ENCODE results near the gene MYOC. TPM values are rescaled to one million over a fixed set of nuclear protein-coding genes. Genes with fewer than 3 reads are reported as not detected.
"Not testable (repeated sequence)": the region's sequence is repeated elsewhere in the genome, so short reads cannot be mapped to it uniquely, and the experiment has no call there.

The MYOC gene
- not detected for total RNA-seq
- total RNA-seq (2013) = not detected

GRCh38 chr1:171652234-171652822 is at the start of gene MYOC:
Gene MYOC (minus strand): TSS chr1:171652688. CDS start chr1:171652611, 77 bp downstream.
- DNase-seq (no peak), ATAC-seq (no peak)
- H3K4me3 Mint-ChIP-seq = no peak within 1 kb of the TSS
- no peaks in the 10 kb centered on the region for H3K36me3 Mint-ChIP-seq
- peaks cover 33 to 56% of the 10 kb centered on the region in 2 donors for H3K27me3 Mint-ChIP-seq (ENCODE audit: low read depth in 2 of 2)
- Histone ChIP-seq H3K27ac (ENCODE audit: low read length) (no peak within 1 kb of the TSS), H3K4me3 (ENCODE audit: low read length) (no peak within 1 kb of the TSS), H3K4me1 (ENCODE audit: control insufficient read depth, insufficient read depth, low read length) (peaks cover 7% of the 10 kb centered on the region), H3K36me3 (ENCODE audit: control insufficient read depth, insufficient read depth, low read length) (no peaks in the 10 kb centered on the region), H3K9me3 (ENCODE audit: control insufficient read depth, insufficient read depth, low read length) (no peaks in the 10 kb centered on the region), H3K27me3 (ENCODE audit: control insufficient read depth, insufficient read depth, low read length) (no peaks in the 10 kb centered on the region)
- intact Hi-C loops (cut with micrococcal nuclease) = loop anchor here (5.0 kb wide), 1 partner anchor 335 kb away; no protein-coding TSS in a partner anchor
- no peaks in the 10 kb centered on the region for H3K9me3 Mint-ChIP-seq
- H3K27ac Mint-ChIP-seq = no peak within 1 kb of the TSS
- TF ChIP-seq CTCF (IDR thresholded peaks at IDR 0.05) = no peak
- peaks cover 0 to 11% of the 10 kb centered on the region in 2 donors for H3K4me1 Mint-ChIP-seq
- WGBS (ENCODE audit: insufficient coverage) = 84% methylated on average over 8 of the region's 8 CpGs

GRCh38 chr1:171699531-171699930 is 47.0 kb upstream of the MYOC start:
- intact Hi-C loops (cut with micrococcal nuclease) = no loop called here
- WGBS (ENCODE audit: insufficient coverage) = 96% methylated on average over 2 of the region's 2 CpGs

GRCh38 chr1:171695772-171696171 is 43.3 kb upstream of the MYOC start:
- H3K9me3 ChIP-seq (ENCODE audit: control insufficient read depth, insufficient read depth, low read length); H3K36me3 Mint-ChIP-seq; DNase-seq; H3K4me1 ChIP-seq (ENCODE audit: control insufficient read depth, insufficient read depth, low read length); H3K4me3 ChIP-seq (ENCODE audit: low read length); H3K9me3 Mint-ChIP-seq; H3K27ac ChIP-seq (ENCODE audit: low read length); H3K36me3 ChIP-seq (ENCODE audit: control insufficient read depth, insufficient read depth, low read length); H3K27me3 Mint-ChIP-seq (ENCODE audit: low read depth in 2 of 2); intact Hi-C loops (cut with micrococcal nuclease); H3K27me3 ChIP-seq (ENCODE audit: control insufficient read depth, insufficient read depth, low read length); H3K4me3 Mint-ChIP-seq; H3K27ac Mint-ChIP-seq; H3K4me1 Mint-ChIP-seq; ATAC-seq: not testable (repeated sequence)
- WGBS (ENCODE audit: insufficient coverage) = 96% methylated on average over 14 of the region's 14 CpGs

More at GRCh38 chr1:171699531-171699930, 47.0 kb upstream of the MYOC start:
- no peak for DNase-seq
- no peak overlapping the region for H3K4me3 Mint-ChIP-seq
- peaks cover 5 to 10% of the 10 kb centered on the region in 2 donors for H3K9me3 Mint-ChIP-seq
- no peak overlapping the region for H3K4me3 ChIP-seq (ENCODE audit: low read length)
- H3K4me1 Mint-ChIP-seq = no peaks in the 10 kb centered on the region
- H3K4me1 ChIP-seq (ENCODE audit: control insufficient read depth, insufficient read depth, low read length) = no peaks in the 10 kb centered on the region
- peaks cover 12% of the 10 kb centered on the region for H3K36me3 ChIP-seq (ENCODE audit: control insufficient read depth, insufficient read depth, low read length)
- ATAC-seq = no peak
- peaks cover 7% of the 10 kb centered on the region for H3K36me3 Mint-ChIP-seq
- no peak overlapping the region for H3K27ac ChIP-seq (ENCODE audit: low read length)
- no peak overlapping the region for H3K27ac Mint-ChIP-seq
- TF ChIP-seq CTCF (IDR thresholded peaks at IDR 0.05) = no peak
- H3K27me3 ChIP-seq (ENCODE audit: control insufficient read depth, insufficient read depth, low read length) = no peaks in the 10 kb centered on the region
- H3K9me3 ChIP-seq (ENCODE audit: control insufficient read depth, insufficient read depth, low read length) = no peaks in the 10 kb centered on the region
- H3K27me3 Mint-ChIP-seq (ENCODE audit: low read depth in 2 of 2) = no peaks in the 10 kb centered on the region

- H3K27me3 Mint-ChIP-seq (ENCODE audit: low read depth in 2 of 2); H3K4me3 Mint-ChIP-seq; H3K27me3 ChIP-seq (ENCODE audit: control insufficient read depth, insufficient read depth, low read length); ATAC-seq; H3K9me3 ChIP-seq (ENCODE audit: control insufficient read depth, insufficient read depth, low read length); H3K27ac ChIP-seq (ENCODE audit: low read length); H3K4me1 Mint-ChIP-seq; H3K36me3 ChIP-seq (ENCODE audit: control insufficient read depth, insufficient read depth, low read length); H3K4me1 ChIP-seq (ENCODE audit: control insufficient read depth, insufficient read depth, low read length); DNase-seq; H3K36me3 Mint-ChIP-seq; H3K4me3 ChIP-seq (ENCODE audit: low read length); intact Hi-C loops (cut with micrococcal nuclease); H3K27ac Mint-ChIP-seq: not testable (repeated sequence)
- H3K9me3 Mint-ChIP-seq = peaks cover 9 to 11% of the 10 kb centered on the region in 2 donors
- WGBS (ENCODE audit: insufficient coverage) = 100% methylated on average over 8 of the region's 23 CpGs
Measured at GRCh38 chr1:171693541-171693940, 41.1 kb upstream of the MYOC start.
